Mononuclear cell (primary cell): ENCODE results near the gene SMIM31. TPM values are rescaled to one million over a fixed set of nuclear protein-coding genes. Genes with fewer than 3 reads are reported as not detected.

Experiments
- H3K27me3 ChIP-seq: 2 replicates; pipeline ENCODE4 v1.6.0; 2011; ENCODE audit warnings: low read length, control low read depth; ENCODE audit not compliant: insufficient read depth
- H3K4me1 ChIP-seq: 2 replicates; pipeline ENCODE4 v1.5.1; 2011; ENCODE audit warnings: mild to moderate bottlenecking, low read length, control low read depth; ENCODE audit not compliant: insufficient read depth
- H3K4me3 ChIP-seq: 2 replicates; pipeline ENCODE4 v1.5.1; 2011; ENCODE audit warnings: mild to moderate bottlenecking, low read length, moderate library complexity
- H3K9me3 ChIP-seq: 2 replicates; pipeline ENCODE4 v1.5.1; 2011; ENCODE audit warnings: low read depth, mild to moderate bottlenecking, control low read depth, low read length
- total RNA-seq: library from RNA; depleted of rRNA; stranded (reverse); fragments of >200 nt; gene quantifications from one replicate; pipeline ENCODE4 v1.2.3, GENCODE V29; 2012

SMIM31 gene
- total RNA-seq, 1 donor: not detected

DNA sequence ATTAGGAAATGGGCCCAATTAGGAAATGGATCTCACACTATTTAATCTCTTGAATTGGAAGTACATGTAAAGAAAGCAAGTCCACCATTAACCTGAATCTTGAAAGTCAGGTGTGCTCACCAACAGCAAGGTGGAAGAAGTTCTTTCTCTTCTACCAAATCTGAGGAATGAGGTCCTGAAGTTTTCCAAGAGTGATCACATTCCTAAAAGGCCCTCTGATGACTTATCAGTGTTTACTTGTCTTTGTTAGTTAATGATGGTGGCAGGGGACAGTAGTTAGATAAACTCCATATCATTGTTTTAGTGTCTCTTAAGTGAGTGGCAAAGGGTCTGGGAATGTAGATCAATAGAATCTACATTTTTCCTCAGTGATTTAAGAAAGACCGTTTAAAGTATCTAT is 61.8 kb downstream of the SMIM31 start:
- Histone ChIP-seq H3K4me1 (no peaks in the 10 kb centered on the region), H3K4me3 (no peak overlapping the region), H3K9me3 (no peaks in the 10 kb centered on the region), H3K27me3 (no peaks in the 10 kb centered on the region)

DNA sequence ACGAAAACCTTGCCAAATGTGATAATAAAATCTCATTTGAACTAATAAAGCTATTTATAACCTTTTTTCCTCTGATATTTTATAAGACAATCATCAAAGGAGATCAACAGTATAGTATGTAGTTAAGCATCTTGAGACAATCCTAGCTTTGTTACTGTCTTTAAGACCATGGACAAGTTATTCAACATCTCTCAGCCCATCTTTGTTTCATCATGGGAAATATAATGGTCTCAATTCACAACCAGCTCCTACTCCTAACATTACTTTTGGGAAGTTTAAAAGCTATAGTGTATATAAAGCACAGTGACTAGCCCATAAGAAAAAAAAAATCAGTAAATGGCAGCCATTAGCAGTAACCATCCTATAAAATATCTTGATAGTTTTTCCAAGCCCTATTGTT is 65.4 kb downstream of the SMIM31 start:
- H3K27me3 ChIP-seq: no peaks in the 10 kb centered on the region
- no peak overlapping the region for H3K4me3 ChIP-seq
- no peaks in the 10 kb centered on the region for H3K4me1 ChIP-seq
- no peaks in the 10 kb centered on the region for H3K9me3 ChIP-seq

- Histone ChIP-seq H3K9me3 (no peaks in the 10 kb centered on the region), H3K27me3 (no peaks in the 10 kb centered on the region), H3K4me1 (no peaks in the 10 kb centered on the region), H3K4me3 (no peak overlapping the region)
Measured at GRCh38 chr4:164821711-164822110, 67.8 kb downstream of the SMIM31 start.

- H3K27me3 ChIP-seq: no peaks in the 10 kb centered on the region
- no peaks in the 10 kb centered on the region for H3K4me1 ChIP-seq
Measured at GRCh38 chr4:164824581-164824980, 70.7 kb downstream of the SMIM31 start.

DNA sequence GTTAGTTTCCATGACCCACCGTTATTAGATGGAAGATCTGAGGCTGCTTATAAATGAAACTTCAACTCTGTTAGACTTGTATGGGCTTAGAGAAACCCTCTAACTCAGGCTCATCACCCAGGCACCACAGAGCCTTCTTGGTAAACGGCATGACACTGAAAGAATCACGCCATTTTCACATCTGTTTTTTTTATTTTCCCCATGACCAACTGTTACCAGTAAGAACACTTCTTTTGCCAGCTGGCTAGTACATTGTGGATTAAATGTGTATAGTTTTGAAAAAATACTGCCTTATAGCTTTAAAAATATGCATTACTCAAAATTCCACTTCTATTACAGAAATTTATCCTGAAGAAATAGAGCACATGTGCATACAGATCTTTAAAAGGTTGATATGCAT is 75.0 kb downstream of the SMIM31 start:
- Histone ChIP-seq H3K4me3 (no peak overlapping the region), H3K9me3 (no peaks in the 10 kb centered on the region), H3K4me1 (no peaks in the 10 kb centered on the region), H3K27me3 (no peaks in the 10 kb centered on the region)

More at GRCh38 chr4:164824581-164824980, 70.7 kb downstream of the SMIM31 start:
- Histone ChIP-seq H3K9me3 (no peaks in the 10 kb centered on the region), H3K4me3 (no peak overlapping the region)

DNA sequence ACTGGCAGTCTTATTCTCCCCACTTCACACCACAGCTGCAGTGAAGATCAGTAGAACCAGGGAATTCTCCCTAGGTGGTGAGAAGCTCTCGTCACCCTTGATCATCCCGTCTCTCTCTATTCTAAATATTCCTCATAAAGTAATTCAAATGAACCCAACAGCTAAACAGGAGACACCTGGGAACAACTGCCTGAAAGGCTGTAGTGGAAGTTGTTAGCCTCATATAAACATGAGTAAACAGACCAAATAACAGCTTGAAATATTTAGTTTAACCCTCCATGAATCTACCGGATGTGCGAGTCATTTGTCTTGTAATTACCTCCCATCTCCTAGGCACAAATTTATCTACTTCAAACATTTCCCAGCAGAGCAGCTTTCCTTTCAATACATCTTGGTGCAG is 92.6 kb downstream of the SMIM31 start:
- no peaks in the 10 kb centered on the region for H3K4me1 ChIP-seq
- H3K27me3 ChIP-seq: no peaks in the 10 kb centered on the region
- no peak overlapping the region for H3K4me3 ChIP-seq
- H3K9me3 ChIP-seq: no peaks in the 10 kb centered on the region

DNA sequence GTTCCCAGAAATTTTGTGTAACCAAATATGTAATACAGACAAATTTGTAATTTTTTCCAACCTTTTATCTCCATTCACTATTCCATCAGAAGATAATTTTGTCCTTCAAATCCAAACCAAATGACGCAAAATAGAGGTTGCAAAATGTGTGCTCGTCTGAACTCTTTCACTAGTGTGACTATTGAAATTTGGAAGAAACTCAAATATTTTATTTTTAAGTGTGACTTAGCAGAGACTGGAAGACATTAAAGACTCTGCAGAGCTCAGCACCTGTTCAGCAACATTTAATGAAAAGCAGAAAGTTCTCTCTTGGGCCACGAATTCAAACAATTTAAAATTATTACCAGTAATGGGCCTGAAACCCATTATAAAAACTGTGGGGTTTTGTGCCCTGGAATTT is 93.1 kb downstream of the SMIM31 start:
- Histone ChIP-seq H3K27me3 (no peaks in the 10 kb centered on the region), H3K4me1 (no peaks in the 10 kb centered on the region), H3K9me3 (no peaks in the 10 kb centered on the region)

DNA sequence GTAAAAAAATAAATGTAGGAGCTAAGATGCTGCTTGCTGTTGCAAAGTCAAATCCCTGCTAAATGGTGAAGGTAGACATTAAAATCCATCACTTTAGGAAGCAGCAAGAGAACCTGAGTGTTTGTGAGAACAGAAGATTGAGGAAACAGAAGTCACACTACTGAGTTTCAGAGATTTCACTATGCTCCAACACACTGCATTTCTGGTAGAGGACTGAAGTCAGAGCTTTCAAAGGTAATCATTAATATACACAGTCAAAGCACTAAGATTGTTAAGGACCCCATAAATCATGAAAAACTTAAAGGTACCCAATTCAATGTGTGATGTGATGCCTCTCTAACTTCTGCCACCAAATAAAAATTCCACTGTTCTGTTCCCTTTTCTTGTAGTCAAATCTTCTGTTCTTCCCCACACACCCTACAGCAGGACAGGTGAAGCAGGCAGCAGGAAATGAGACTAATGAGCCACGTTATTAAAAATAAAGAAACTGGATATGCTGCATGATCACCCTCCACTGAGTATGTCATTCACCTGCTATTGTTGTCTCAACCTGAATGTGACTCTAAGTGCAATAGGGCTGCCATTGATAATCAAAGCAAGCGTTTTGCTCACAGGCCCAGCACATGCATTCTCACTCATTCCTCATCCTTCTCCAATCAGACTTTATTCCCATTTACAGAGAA is 94.2 kb downstream of the SMIM31 start:
- Histone ChIP-seq H3K4me1 (no peaks in the 10 kb centered on the region), H3K4me3 (no peak overlapping the region), H3K27me3 (no peaks in the 10 kb centered on the region), H3K9me3 (no peaks in the 10 kb centered on the region)

More for the DNA sequence above, 93.1 kb downstream of the SMIM31 start:
- H3K4me3 ChIP-seq: no peak overlapping the region

Other genes with a start within 250 kb of the SMIM31 start
- gene APELA, start 123.0 kb downstream of the SMIM31 start, total RNA-seq: not detected
- gene TRIM61, start 223.5 kb downstream of the SMIM31 start, total RNA-seq: 0.52 TPM